ENCODE measurements around the gene USE1. TPM values are rescaled to one million over a fixed set of nuclear protein-coding genes. Genes with fewer than 3 reads are reported as not detected.

The USE1 gene
- total and polyA plus RNA-seq, 9 of the 15 experiments (the other 6 are each of a cell fraction or from before 2014, with no cell fraction given): 17.3 to 52.4 (median 34.0) TPM

- no peak for TF ChIP-seq MNT (conservative IDR thresholded peaks at IDR 0.05)
- TF ChIP-seq, protein P1, sequence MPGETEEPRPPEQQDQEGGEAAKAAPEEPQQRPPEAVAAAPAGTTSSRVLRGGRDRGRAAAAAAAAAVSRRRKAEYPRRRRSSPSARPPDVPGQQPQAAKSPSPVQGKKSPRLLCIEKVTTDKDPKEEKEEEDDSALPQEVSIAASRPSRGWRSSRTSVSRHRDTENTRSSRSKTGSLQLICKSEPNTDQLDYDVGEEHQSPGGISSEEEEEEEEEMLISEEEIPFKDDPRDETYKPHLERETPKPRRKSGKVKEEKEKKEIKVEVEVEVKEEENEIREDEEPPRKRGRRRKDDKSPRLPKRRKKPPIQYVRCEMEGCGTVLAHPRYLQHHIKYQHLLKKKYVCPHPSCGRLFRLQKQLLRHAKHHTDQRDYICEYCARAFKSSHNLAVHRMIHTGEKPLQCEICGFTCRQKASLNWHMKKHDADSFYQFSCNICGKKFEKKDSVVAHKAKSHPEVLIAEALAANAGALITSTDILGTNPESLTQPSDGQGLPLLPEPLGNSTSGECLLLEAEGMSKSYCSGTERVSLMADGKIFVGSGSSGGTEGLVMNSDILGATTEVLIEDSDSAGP (CRISPR knock-in tag; IDR thresholded peaks at IDR 0.05): no peak
Observed at GRCh38 chr19:17202713-17203112, 12.4 kb upstream of the USE1 start (continued).

- ATAC-seq: peak; percentile 75
- TF ChIP-seq, protein P2, sequence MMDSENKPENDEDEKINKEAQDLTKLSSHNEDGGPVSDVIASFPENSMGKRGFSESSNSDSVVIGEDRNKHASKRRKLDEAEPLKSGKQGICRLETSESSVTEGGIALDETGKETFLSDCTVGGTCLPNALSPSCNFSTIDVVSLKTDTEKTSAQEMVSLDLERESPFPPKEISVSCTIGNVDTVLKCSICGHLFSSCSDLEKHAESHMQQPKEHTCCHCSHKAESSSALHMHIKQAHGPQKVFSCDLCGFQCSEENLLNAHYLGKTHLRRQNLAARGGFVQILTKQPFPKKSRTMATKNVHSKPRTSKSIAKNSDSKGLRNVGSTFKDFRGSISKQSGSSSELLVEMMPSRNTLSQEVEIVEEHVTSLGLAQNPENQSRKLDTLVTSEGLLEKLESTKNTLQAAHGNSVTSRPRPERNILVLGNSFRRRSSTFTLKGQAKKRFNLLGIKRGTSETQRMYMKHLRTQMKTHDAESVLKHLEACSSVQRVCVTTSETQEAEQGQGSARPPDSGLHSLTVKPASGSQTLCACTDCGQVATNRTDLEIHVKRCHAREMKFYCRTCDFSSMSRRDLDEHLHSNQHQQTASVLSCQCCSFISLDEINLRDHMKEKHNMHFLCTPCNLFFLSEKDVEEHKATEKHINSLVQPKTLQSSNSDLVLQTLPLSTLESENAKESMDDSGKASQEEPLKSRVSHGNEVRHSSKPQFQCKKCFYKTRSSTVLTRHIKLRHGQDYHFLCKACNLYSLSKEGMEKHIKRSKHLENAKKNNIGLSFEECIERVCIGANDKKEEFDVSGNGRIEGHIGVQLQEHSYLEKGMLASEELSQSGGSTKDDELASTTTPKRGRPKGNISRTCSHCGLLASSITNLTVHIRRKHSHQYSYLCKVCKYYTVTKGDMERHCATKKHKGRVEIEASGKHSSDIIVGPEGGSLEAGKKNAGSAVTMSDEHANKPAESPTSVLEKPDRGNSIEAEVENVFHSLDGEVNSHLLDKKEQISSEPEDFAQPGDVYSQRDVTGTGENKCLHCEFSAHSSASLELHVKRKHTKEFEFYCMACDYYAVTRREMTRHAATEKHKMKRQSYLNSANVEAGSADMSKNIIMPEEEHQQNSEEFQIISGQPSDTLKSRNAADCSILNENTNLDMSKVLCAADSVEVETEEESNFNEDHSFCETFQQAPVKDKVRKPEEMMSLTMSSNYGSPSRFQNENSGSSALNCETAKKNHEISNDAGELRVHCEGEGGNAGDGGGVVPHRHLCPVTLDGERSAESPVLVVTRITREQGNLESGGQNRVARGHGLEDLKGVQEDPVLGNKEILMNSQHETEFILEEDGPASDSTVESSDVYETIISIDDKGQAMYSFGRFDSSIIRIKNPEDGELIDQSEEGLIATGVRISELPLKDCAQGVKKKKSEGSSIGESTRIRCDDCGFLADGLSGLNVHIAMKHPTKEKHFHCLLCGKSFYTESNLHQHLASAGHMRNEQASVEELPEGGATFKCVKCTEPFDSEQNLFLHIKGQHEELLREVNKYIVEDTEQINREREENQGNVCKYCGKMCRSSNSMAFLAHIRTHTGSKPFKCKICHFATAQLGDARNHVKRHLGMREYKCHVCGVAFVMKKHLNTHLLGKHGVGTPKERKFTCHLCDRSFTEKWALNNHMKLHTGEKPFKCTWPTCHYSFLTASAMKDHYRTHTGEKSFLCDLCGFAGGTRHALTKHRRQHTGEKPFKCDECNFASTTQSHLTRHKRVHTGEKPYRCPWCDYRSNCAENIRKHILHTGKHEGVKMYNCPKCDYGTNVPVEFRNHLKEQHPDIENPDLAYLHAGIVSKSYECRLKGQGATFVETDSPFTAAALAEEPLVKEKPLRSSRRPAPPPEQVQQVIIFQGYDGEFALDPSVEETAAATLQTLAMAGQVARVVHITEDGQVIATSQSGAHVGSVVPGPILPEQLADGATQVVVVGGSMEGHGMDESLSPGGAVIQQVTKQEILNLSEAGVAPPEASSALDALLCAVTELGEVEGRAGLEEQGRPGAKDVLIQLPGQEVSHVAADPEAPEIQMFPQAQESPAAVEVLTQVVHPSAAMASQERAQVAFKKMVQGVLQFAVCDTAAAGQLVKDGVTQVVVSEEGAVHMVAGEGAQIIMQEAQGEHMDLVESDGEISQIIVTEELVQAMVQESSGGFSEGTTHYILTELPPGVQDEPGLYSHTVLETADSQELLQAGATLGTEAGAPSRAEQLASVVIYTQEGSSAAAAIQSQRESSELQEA (IDR thresholded peaks at IDR 0.05; ENCODE audit: low read depth): no peak
- TF ChIP-seq STAG1 (CRISPR knock-in tag; IDR thresholded peaks at IDR 0.05; ENCODE audit: borderline replicate concordance) (peak; percentile 53; the same call in 1 of the 2 replicates), L3MBTL2 (IDR thresholded peaks at IDR 0.05) (0 out of 2 replicates have a peak, but pooled peaks have one; percentile 16), ARID2 (IDR thresholded peaks at IDR 0.05) (peak; percentile 41; the same call in 1 of the 2 replicates)
Observed at GRCh38 chr19:17205237-17206140, 9.7 kb upstream of the USE1 start.

More at GRCh38 chr19:17205237-17206140, 9.7 kb upstream of the USE1 start:
- 77% methylated on average over 20 of the region's 27 CpGs for WGBS (ENCODE audit: insufficient coverage, low coverage, missing lambda C conversion rate)
- POLR2A ChIA-PET: interaction anchor here (0.6 to 1.4 kb wide), 3 partner anchors 10 to 66 kb away, joined by 3 to 5 read pairs (median 3); partner anchors contain the start of gene USE1
- FAIRE-seq (peak; percentile 85), DNase-seq (ENCODE audit: extremely low read depth in 1 of 4, low spot score in 3 of 4) (peak; percentile 64 to 84 (median 70))
- no TSS peak for BruUV-seq (replicated peaks)
- no peak overlapping the region for H3K4me2 ChIP-seq (ENCODE audit: insufficient read depth, low read length)
- H3K4me1 ChIP-seq (replicated peaks in 1 of 2; ENCODE audit: control insufficient read depth in 2 of 2, insufficient read depth in 2 of 2, low read length in 2 of 2): peaks cover 12 to 43% of the 10 kb centered on the region in 2 experiments; a peak in 4 of 5 replicates
- no peak overlapping the region for H3K27ac ChIP-seq (ENCODE audit: extremely low read depth, low read depth, low read length)
- H3K9ac ChIP-seq (ENCODE audit: insufficient read depth in 1 of 2, low read depth in 2 of 2, low read length in 2 of 2): peak overlapping the region in 1 of 2 experiments; percentile 43; a peak in 1 of 4 replicates
- CTCF ChIA-PET (ENCODE audit: low intra/inter-chr PET ratio): interaction anchor here (0.9 to 3.7 kb wide), 2 partner anchors 77 to 87 kb away, joined by 4 to 23 read pairs; no protein-coding TSS in a partner anchor
- H3K36me3 ChIP-seq (ENCODE audit: control insufficient read depth, insufficient read depth, low read length): peaks cover 58% of the 10 kb centered on the region; the same call in 2 of the 3 replicates
- H3K4me3 ChIP-seq: no peak overlapping the region
- H3K9me1 ChIP-seq (ENCODE audit: control insufficient read depth, insufficient read depth, low read length): no peaks in the 10 kb centered on the region
- no peaks in the 10 kb centered on the region for H3K9me3 ChIP-seq (replicated peaks; ENCODE audit: control insufficient read depth, insufficient read depth, low read depth, low read length)
- intact Hi-C loops (cut with micrococcal nuclease) (loop anchor here (1.0 to 10.0 kb wide), 3 partner anchors 42 to 131 kb away; partner anchors contain the start of genes HAUS8, MYO9B and NR2F6), in situ Hi-C loops (cut with MboI) (no loop called here)
- no peaks in the 10 kb centered on the region for H3K79me2 ChIP-seq (ENCODE audit: control insufficient read depth, insufficient read depth, low read length)
- H4K20me1 ChIP-seq (replicated peaks; ENCODE audit: control insufficient read depth, insufficient read depth, low read length): 0 out of 2 replicates have a peak, but pooled peaks cover 7% of the 10 kb centered on the region
- H2AFZ ChIP-seq (ENCODE audit: low read depth, low read length): no peak overlapping the region
- H3K27me3 ChIP-seq (ENCODE audit: control insufficient read depth in 2 of 2, insufficient read depth in 2 of 2, low read length in 2 of 2): no peaks in the 10 kb centered on the region

Measured in K562 (cell line).